Stimulated activated CD4-positive, alpha-beta T cell treated with anti-CD3 and anti-CD28 coated beads, Interleukin-12 subunit alpha, Interleukin-12 subunit beta, amount 100 ng/mL, for 24 hours (primary cell): ENCODE measurements around the gene CMPK2.
"Not testable (repeated sequence)": the region's sequence is repeated elsewhere in the genome, so short reads cannot be mapped to it uniquely, and the experiment has no call there.

ENCODE experiments used
- DNase-seq, 2 experiments: peaks; one replicate each; pipeline ENCODE4 v3.0.0-alpha.2; 2020; ENCODE audit warnings: low read depth in 2 of 2

Gene CMPK2

GRCh38 chr2:6865346-6866274 lies at the start of gene CMPK2:
Gene CMPK2, minus strand, starts transcription at chr2:6865907. Its CDS starts 211 bp downstream, at chr2:6865696.
- DNase-seq, result peak; percentile 46 to 67

GRCh38 chr2:6915399-6915798 lies 49.7 kb upstream of the CMPK2 start:
- no peak for DNase-seq

GRCh38 chr2:6914828-6915227 lies 49.1 kb upstream of the CMPK2 start:
- no peak for DNase-seq

GRCh38 chr2:6913415-6914157 lies 47.9 kb upstream of the CMPK2 start:
- peak in 1 of 2 experiments; percentile 37 for DNase-seq

GRCh38 chr2:6911721-6912120 lies 46.0 kb upstream of the CMPK2 start:
- DNase-seq, result no peak

GRCh38 chr2:6909431-6910385 lies 44.0 kb upstream of the CMPK2 start:
- no peak for DNase-seq

GRCh38 chr2:6908291-6908690 lies 42.6 kb upstream of the CMPK2 start:
- no peak for DNase-seq

- DNase-seq, result no peak
These were observed 40.5 kb upstream of the CMPK2 start for GRCh38 chr2:6906165-6906741.

GRCh38 chr2:6905668-6906067 lies 40.0 kb upstream of the CMPK2 start:
- DNase-seq, result no peak

GRCh38 chr2:6902581-6902980 lies 36.9 kb upstream of the CMPK2 start:
- not testable (repeated sequence) for DNase-seq

GRCh38 chr2:6896930-6897759 lies 31.4 kb upstream of the CMPK2 start:
- no peak for DNase-seq

- no peak for DNase-seq
These were observed 28.3 kb upstream of the CMPK2 start for GRCh38 chr2:6893876-6894482.

GRCh38 chr2:6888724-6889123 lies 23.0 kb upstream of the CMPK2 start:
- DNase-seq, result no peak

- no peak for DNase-seq
These were observed 22.1 kb upstream of the CMPK2 start for GRCh38 chr2:6887751-6888192.

- no peak for DNase-seq
These were observed 20.3 kb upstream of the CMPK2 start for GRCh38 chr2:6885968-6886367.

GRCh38 chr2:6885551-6885950 lies 19.8 kb upstream of the CMPK2 start:
- no peak for DNase-seq

GRCh38 chr2:6883448-6884122 lies 17.9 kb upstream of the CMPK2 start:
- DNase-seq, result no peak

- no peak for DNase-seq
These were observed 15.8 kb upstream of the CMPK2 start for GRCh38 chr2:6881516-6881915.

- no peak for DNase-seq
These were observed 15.3 kb upstream of the CMPK2 start for GRCh38 chr2:6881046-6881445.
